Fibroblast of lung (primary cell): ENCODE data around the gene EFNA5. TPM values are rescaled to one million over a fixed set of nuclear protein-coding genes. Genes with fewer than 3 reads are reported as not detected.

ENCODE experiments used
- DNase-seq, 2 donors: peaks; one replicate each; pipeline versions ENCODE4 v3.0.0 to v3.0.0-alpha.2; 2010; ENCODE audit warnings: low read depth in 2 of 2
- H2AFZ ChIP-seq: 2 replicates; pipeline ENCODE4 v1.5.1; 2012; ENCODE audit warnings: low read length, control low read depth, inconsistent platforms
- H3K27ac ChIP-seq: 2 replicates; pipeline ENCODE4 v1.5.1; 2011; ENCODE audit warnings: low read length, control low read depth; ENCODE audit not compliant: insufficient read depth
- H3K27me3 ChIP-seq: 2 replicates; pipeline ENCODE4 v1.5.1; 2011; ENCODE audit warnings: mild to moderate bottlenecking, low read length; ENCODE audit not compliant: control insufficient read depth, insufficient read depth
- H3K36me3 ChIP-seq: 2 replicates; pipeline ENCODE4 v1.5.1; 2011; ENCODE audit warnings: low read length; ENCODE audit not compliant: control insufficient read depth, insufficient read depth
- H3K4me1 ChIP-seq: 2 replicates; pipeline ENCODE4 v1.5.1; 2011; ENCODE audit warnings: low read length; ENCODE audit not compliant: control insufficient read depth, insufficient read depth; ENCODE audit errors: extremely low read depth
- H3K4me2 ChIP-seq: 2 replicates; pipeline ENCODE4 v1.5.1; 2011; ENCODE audit warnings: low read length, control low read depth; ENCODE audit not compliant: insufficient read depth; ENCODE audit errors: extremely low read depth
- H3K4me3 ChIP-seq, 4 experiments: fragments of 200-600 bp in 1 of 4; sonication (generic) in 1 of 4; replicated peaks in 1 of 4; 2 replicates each; pipeline ENCODE4 v1.5.1; 2011 to 2016; ENCODE audit warnings: low read length in 4 of 4, low read depth in 3 of 4, mild to moderate bottlenecking in 3 of 4, control low read depth in 2 of 4, inconsistent platforms in 1 of 4, mixed read lengths in 1 of 4; ENCODE audit not compliant: insufficient read depth in 1 of 4; ENCODE audit errors: control extremely low read depth in 1 of 4
- H3K79me2 ChIP-seq: 2 replicates; pipeline ENCODE4 v1.5.1; 2012; ENCODE audit warnings: mild to moderate bottlenecking, low read length, inconsistent platforms; ENCODE audit not compliant: control insufficient read depth, insufficient read depth
- H3K9ac ChIP-seq: 2 replicates; pipeline ENCODE4 v1.5.1; 2011; ENCODE audit warnings: mild to moderate bottlenecking, low read length, control low read depth; ENCODE audit not compliant: insufficient read depth
- H3K9me3 ChIP-seq: 2 replicates; pipeline ENCODE4 v1.5.1; 2012; ENCODE audit warnings: low read depth, low read length; ENCODE audit not compliant: control insufficient read depth, insufficient read depth
- H4K20me1 ChIP-seq: 2 replicates; pipeline ENCODE4 v1.5.1; 2011; ENCODE audit warnings: low read length; ENCODE audit not compliant: control insufficient read depth, insufficient read depth; ENCODE audit errors: extremely low read depth
- CTCF ChIP-seq, 2 donors: IDR thresholded peaks in 1 of 2; conservative IDR thresholded peaks in 1 of 2; 1 replicate in 1 of 2; 2 replicates in 1 of 2; pipeline ENCODE4 v1.5.1; 2011 to 2012; ENCODE audit warnings: low read length in 2 of 2, control low read depth in 1 of 2, inconsistent platforms in 1 of 2, low read depth in 1 of 2, mild to moderate bottlenecking in 1 of 2
- EZH2 ChIP-seq: IDR thresholded peaks from 2 replicates; pipeline ENCODE4 v1.5.1; 2012; ENCODE audit warnings: low read length, control low read depth, mild to moderate bottlenecking; ENCODE audit errors: missing control alignments
- polyA plus RNA-seq, 2 donors: library from polyadenylated mRNA; depleted of rRNA in 1 of 2; stranded (reverse) in 1 of 2; unstranded in 1 of 2; fragments of >200 nt; gene quantifications; 2 replicates each; pipeline ENCODE4 v1.2.1, GENCODE V29; 2011 to 2012; ENCODE audit warnings: missing spikeins in 1 of 2
- total RNA-seq: library from RNA; depleted of rRNA; stranded (reverse); fragments of >200 nt; gene quantifications from 2 replicates; pipeline ENCODE4 v1.2.1, GENCODE V29; 2014

The EFNA5 gene
- total and polyA plus RNA-seq, 2 donors (not counting 1 experiment from before 2014, with no cell fraction given): 3.5 to 3.7 TPM

GRCh38 chr5:107576155-107576554 lies 94.6 kb downstream of the EFNA5 start:
- Histone ChIP-seq H4K20me1 (no peaks in the 10 kb centered on the region), H3K9me3 (no peaks in the 10 kb centered on the region), H3K27ac (no peak overlapping the region), H3K4me2 (no peak overlapping the region), H3K79me2 (no peaks in the 10 kb centered on the region), H3K27me3 (no peaks in the 10 kb centered on the region), H3K4me1 (no peaks in the 10 kb centered on the region), H2AFZ (no peak overlapping the region), H3K36me3 (no peaks in the 10 kb centered on the region), H3K9ac (no peak overlapping the region), H3K4me3 (no peak overlapping the region)
- DNase-seq: no peak
- TF ChIP-seq EZH2: no peak
- TF ChIP-seq CTCF (conservative IDR thresholded peaks at IDR 0.05 in 1 of 2, IDR thresholded peaks at IDR 0.05 in 1 of 2; ENCODE audit: low read depth in 1 of 2, low read length in 2 of 2): no peak

- TF ChIP-seq EZH2 (no peak), CTCF (conservative IDR thresholded peaks at IDR 0.05 in 1 of 2, IDR thresholded peaks at IDR 0.05 in 1 of 2; ENCODE audit: low read depth in 1 of 2, low read length in 2 of 2) (no peak)
- Histone ChIP-seq H3K79me2 (no peaks in the 10 kb centered on the region), H2AFZ (no peak overlapping the region), H3K36me3 (no peaks in the 10 kb centered on the region), H3K27ac (no peak overlapping the region), H3K4me1 (no peaks in the 10 kb centered on the region), H3K9ac (no peak overlapping the region), H3K27me3 (no peaks in the 10 kb centered on the region), H3K9me3 (no peaks in the 10 kb centered on the region), H4K20me1 (no peaks in the 10 kb centered on the region), H3K4me2 (no peak overlapping the region), H3K4me3 (no peak overlapping the region)
- DNase-seq: no peak
Measured at GRCh38 chr5:107574287-107574686, 96.5 kb downstream of the EFNA5 start.

- H3K4me3 ChIP-seq: peak overlapping the region in 1 of 4 experiments; percentile 70
- no peak for TF ChIP-seq EZH2
- no peak for TF ChIP-seq CTCF (conservative IDR thresholded peaks at IDR 0.05 in 1 of 2, IDR thresholded peaks at IDR 0.05 in 1 of 2; ENCODE audit: low read depth in 1 of 2, low read length in 2 of 2)
- no peak overlapping the region for H3K9ac ChIP-seq
- H3K4me1 ChIP-seq: no peaks in the 10 kb centered on the region
- peak in 1 of 2 donors; percentile 24 for DNase-seq
- H3K9me3 ChIP-seq: no peaks in the 10 kb centered on the region
- no peak overlapping the region for H3K4me2 ChIP-seq
- no peak overlapping the region for H2AFZ ChIP-seq
- no peak overlapping the region for H3K27ac ChIP-seq
- no peaks in the 10 kb centered on the region for H3K36me3 ChIP-seq
- H3K79me2 ChIP-seq: no peaks in the 10 kb centered on the region
- H3K27me3 ChIP-seq: no peaks in the 10 kb centered on the region
- H4K20me1 ChIP-seq: no peaks in the 10 kb centered on the region
Measured at GRCh38 chr5:107572715-107573368, 97.9 kb downstream of the EFNA5 start.
